ENCODE results near the gene PITPNC1. TPM values are rescaled to one million over a fixed set of nuclear protein-coding genes. Genes with fewer than 3 reads are reported as not detected.
A peak's percentile ranks its signal among the peaks of the same experiment; 100 is the strongest.

Gene PITPNC1
- total and polyA plus RNA-seq, 7 donors: 3.0 to 15.7 (median 5.6) TPM

DNA sequence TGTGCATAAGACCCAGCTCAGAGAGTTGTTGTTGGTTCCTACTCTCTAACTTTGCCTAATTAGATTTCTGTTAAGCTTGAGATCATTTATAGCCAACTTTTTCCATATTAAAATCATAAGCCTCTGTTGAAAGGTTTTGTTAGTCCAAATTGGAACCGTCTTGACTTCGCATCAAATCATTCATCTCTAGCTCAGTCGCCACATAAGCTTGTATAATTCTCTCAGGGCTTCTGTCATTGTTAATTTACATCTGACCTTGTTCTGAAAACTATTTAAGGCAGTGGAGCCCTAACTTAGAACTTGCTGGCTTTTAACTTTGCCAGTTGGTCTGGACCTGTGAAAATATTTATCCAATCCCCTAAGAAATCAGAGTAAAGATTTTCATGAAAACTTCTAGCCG, 107.2 kb downstream of the PITPNC1 start:
- 97 to 98% methylated on average over 4 of the region's 4 CpGs for WGBS, 2 donors
- intact Hi-C loops (cut with DNase I): no loop called here
- Histone ChIP-seq H3K27ac (peak overlapping the region in 1 of 4 donors; percentile 36), H3K27me3 (no peaks in the 10 kb centered on the region), H3K9me3 (no peaks in the 10 kb centered on the region), H3K4me1 (peaks cover 0 to 15% (median 10%) of the 10 kb centered on the region in 4 donors), H3K36me3 (no peaks in the 10 kb centered on the region), H3K4me3 (no peak overlapping the region)
- no peak for DNase-seq
- no peak for TF ChIP-seq POLR2A (IDR thresholded peaks at IDR 0.05)
- TF ChIP-seq CTCF (IDR thresholded peaks at IDR 0.05): no peak
- no peak for TF ChIP-seq POLR2AphosphoS5 (IDR thresholded peaks at IDR 0.05)
- no peak for TF ChIP-seq EP300 (IDR thresholded peaks at IDR 0.05)

DNA sequence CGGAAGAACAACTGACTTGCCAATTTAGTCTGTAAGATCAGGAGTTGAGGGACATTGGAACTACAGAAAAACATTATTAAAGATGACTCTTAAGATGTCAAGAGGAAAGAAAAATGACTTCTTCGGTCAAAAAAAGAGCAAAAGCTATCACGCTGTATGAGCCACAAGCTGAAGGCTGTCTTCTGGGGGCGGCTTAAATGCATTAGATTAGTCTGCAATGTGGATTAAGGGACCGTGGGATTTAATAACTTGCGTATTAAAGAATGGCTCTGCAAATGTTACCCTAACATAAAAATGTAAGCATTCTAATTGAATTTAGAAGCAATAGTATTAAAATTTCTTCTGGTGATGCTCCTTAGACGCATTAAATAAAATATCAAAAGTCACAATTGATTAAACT, 108.6 kb downstream of the PITPNC1 start:
- 93 to 97% methylated on average over 7 of the region's 7 CpGs for WGBS, 2 donors
- intact Hi-C loops (cut with DNase I): no loop called here

DNA sequence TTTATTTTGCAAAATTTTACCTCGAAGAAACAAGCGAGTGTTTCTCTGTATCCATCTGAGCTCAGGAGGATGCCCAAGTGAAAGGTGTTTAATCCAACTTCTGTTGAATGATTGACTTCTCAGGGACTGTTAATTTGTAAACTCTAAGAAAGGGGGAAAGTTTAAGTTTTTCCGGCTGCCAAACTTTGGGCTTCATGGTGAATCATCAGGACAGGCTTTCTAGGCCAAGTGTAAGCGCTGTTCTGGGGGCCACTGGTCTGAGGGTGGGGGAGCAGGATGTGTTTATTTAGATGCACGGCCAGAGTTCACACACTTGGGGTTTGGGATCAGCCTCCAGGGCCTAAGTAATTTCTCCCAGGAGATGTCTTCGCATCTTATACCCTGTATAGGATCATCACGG, 110.4 kb downstream of the PITPNC1 start:
- H3K27ac ChIP-seq: peak overlapping the region; percentile 45 to 84 (median 66)
- H3K27me3 ChIP-seq: no peaks in the 10 kb centered on the region
- peaks cover 0 to 32% (median 28%) of the 10 kb centered on the region in 4 donors for H3K4me1 ChIP-seq
- no peak for TF ChIP-seq POLR2AphosphoS5 (IDR thresholded peaks at IDR 0.05)
- no peak for TF ChIP-seq POLR2A (IDR thresholded peaks at IDR 0.05)
- TF ChIP-seq CTCF (IDR thresholded peaks at IDR 0.05): no peak
- no peak for TF ChIP-seq EP300 (IDR thresholded peaks at IDR 0.05)
- DNase-seq: no peak
- no peak overlapping the region for H3K4me3 ChIP-seq
- H3K9me3 ChIP-seq: no peaks in the 10 kb centered on the region
- intact Hi-C loops (cut with DNase I): no loop called here
- no peaks in the 10 kb centered on the region for H3K36me3 ChIP-seq
- 86 to 88% methylated on average over 7 of the region's 7 CpGs for WGBS, 2 donors

More for the DNA sequence above, 108.6 kb downstream of the PITPNC1 start:
- Histone ChIP-seq H3K4me3 (no peak overlapping the region), H3K27me3 (no peaks in the 10 kb centered on the region), H3K4me1 (peaks cover 0 to 19% (median 15%) of the 10 kb centered on the region in 4 donors), H3K27ac (no peak overlapping the region), H3K36me3 (no peaks in the 10 kb centered on the region), H3K9me3 (no peaks in the 10 kb centered on the region)
- DNase-seq: no peak
- TF ChIP-seq CTCF (IDR thresholded peaks at IDR 0.05): no peak
- TF ChIP-seq POLR2AphosphoS5 (IDR thresholded peaks at IDR 0.05): no peak
- no peak for TF ChIP-seq POLR2A (IDR thresholded peaks at IDR 0.05)
- TF ChIP-seq EP300 (IDR thresholded peaks at IDR 0.05): no peak

GRCh38 chr17:67488161-67488560, 111.1 kb downstream of the PITPNC1 start:
- 82 to 84% methylated on average over 12 of the region's 12 CpGs for WGBS, 2 donors
- H3K4me3 ChIP-seq: no peak overlapping the region
- H3K4me1 ChIP-seq: peaks cover 0 to 32% (median 28%) of the 10 kb centered on the region in 4 donors
- H3K27me3 ChIP-seq: no peaks in the 10 kb centered on the region
- H3K9me3 ChIP-seq: no peaks in the 10 kb centered on the region
- DNase-seq: peak; percentile 85
- H3K36me3 ChIP-seq: no peaks in the 10 kb centered on the region
- intact Hi-C loops (cut with DNase I): no loop called here
- peak in 3 of 4 donors; percentile 24 to 71 (median 46) for TF ChIP-seq POLR2AphosphoS5 (IDR thresholded peaks at IDR 0.05)
- no peak for TF ChIP-seq CTCF (IDR thresholded peaks at IDR 0.05)
- TF ChIP-seq POLR2A (IDR thresholded peaks at IDR 0.05): no peak
- peak in 2 of 4 donors; percentile 13 to 69 for TF ChIP-seq EP300 (IDR thresholded peaks at IDR 0.05)
- peak overlapping the region; percentile 45 to 84 (median 66) for H3K27ac ChIP-seq

DNA sequence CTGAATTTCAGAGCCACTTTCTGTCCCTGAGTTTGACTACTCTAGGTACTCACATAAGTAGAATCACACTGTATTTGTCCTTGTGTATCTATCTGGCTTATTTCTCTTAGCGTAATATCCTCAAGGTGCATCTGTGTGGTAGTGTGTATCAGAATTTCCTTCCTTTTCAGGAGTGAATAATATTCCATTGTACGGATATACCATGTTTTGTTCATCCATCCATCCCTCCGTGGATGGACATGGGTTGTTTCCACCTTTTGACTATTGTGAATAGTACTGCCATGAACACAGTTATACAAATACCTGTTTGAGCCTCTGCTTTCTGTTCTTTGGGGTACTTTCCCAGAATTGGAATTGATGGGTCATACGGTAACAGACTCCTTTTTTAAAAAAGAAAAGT, 111.7 kb downstream of the PITPNC1 start:
- intact Hi-C loops (cut with DNase I): no loop called here
- no peak for DNase-seq
- Histone ChIP-seq H3K27ac (peak overlapping the region; percentile 45 to 84 (median 66)), H3K4me1 (peaks cover 0 to 32% (median 28%) of the 10 kb centered on the region in 4 donors), H3K36me3 (no peaks in the 10 kb centered on the region), H3K27me3 (no peaks in the 10 kb centered on the region), H3K4me3 (no peak overlapping the region), H3K9me3 (no peaks in the 10 kb centered on the region)
- TF ChIP-seq POLR2AphosphoS5 (IDR thresholded peaks at IDR 0.05): no peak
- TF ChIP-seq CTCF (IDR thresholded peaks at IDR 0.05): no peak
- no peak for TF ChIP-seq POLR2A (IDR thresholded peaks at IDR 0.05)
- TF ChIP-seq EP300 (IDR thresholded peaks at IDR 0.05): no peak
- 97 to 99% methylated on average over 4 of the region's 4 CpGs for WGBS, 2 donors
